Retinal pigment epithelial cell (primary cell): ENCODE data around the gene KCNK2.
"Not testable (repeated sequence)": the region's sequence is repeated elsewhere in the genome, so short reads cannot be mapped to it uniquely, and the experiment has no call there.

Experiments used
- DNase-seq: peaks from one replicate; pipeline ENCODE4 v3.0.0-alpha.2; 2010; ENCODE audit warnings: low read depth
- H3K4me3 ChIP-seq: 2 replicates; pipeline ENCODE4 v1.5.1; 2011; ENCODE audit warnings: mild to moderate bottlenecking, low read length, control low read depth, moderate library complexity
- CTCF ChIP-seq: conservative IDR thresholded peaks from 2 replicates; pipeline ENCODE4 v1.5.1; 2011; ENCODE audit warnings: low read depth, low read length, control low read depth, inconsistent platforms

Gene KCNK2

GRCh38 chr1:215147024-215147423 lies 64.5 kb downstream of the KCNK2 start:
- H3K4me3 ChIP-seq: no peak overlapping the region
- TF ChIP-seq CTCF: no peak
- DNase-seq: no peak

- no peak for DNase-seq
- H3K4me3 ChIP-seq: no peak overlapping the region
- TF ChIP-seq CTCF: no peak
Observed at GRCh38 chr1:215151841-215152549, 69.5 kb downstream of the KCNK2 start.

- DNase-seq: peak; percentile 39
- H3K4me3 ChIP-seq: no peak overlapping the region
- TF ChIP-seq CTCF: no peak
Observed at GRCh38 chr1:215156232-215156631, 73.7 kb downstream of the KCNK2 start.

GRCh38 chr1:215160351-215160750 lies 77.8 kb downstream of the KCNK2 start:
- no peak overlapping the region for H3K4me3 ChIP-seq
- no peak for TF ChIP-seq CTCF
- no peak for DNase-seq

- not testable (repeated sequence) for H3K4me3 ChIP-seq, DNase-seq
Observed at GRCh38 chr1:215163144-215163543, 80.6 kb downstream of the KCNK2 start.

- no peak for DNase-seq
- no peak overlapping the region for H3K4me3 ChIP-seq
- no peak for TF ChIP-seq CTCF
Observed at GRCh38 chr1:215166886-215167285, 84.3 kb downstream of the KCNK2 start.

GRCh38 chr1:215181518-215181917 lies 99.0 kb downstream of the KCNK2 start:
- no peak for DNase-seq
- no peak for TF ChIP-seq CTCF
- no peak overlapping the region for H3K4me3 ChIP-seq
